Measurements from ENCODE around the gene METRNL.

The METRNL gene

DNA sequence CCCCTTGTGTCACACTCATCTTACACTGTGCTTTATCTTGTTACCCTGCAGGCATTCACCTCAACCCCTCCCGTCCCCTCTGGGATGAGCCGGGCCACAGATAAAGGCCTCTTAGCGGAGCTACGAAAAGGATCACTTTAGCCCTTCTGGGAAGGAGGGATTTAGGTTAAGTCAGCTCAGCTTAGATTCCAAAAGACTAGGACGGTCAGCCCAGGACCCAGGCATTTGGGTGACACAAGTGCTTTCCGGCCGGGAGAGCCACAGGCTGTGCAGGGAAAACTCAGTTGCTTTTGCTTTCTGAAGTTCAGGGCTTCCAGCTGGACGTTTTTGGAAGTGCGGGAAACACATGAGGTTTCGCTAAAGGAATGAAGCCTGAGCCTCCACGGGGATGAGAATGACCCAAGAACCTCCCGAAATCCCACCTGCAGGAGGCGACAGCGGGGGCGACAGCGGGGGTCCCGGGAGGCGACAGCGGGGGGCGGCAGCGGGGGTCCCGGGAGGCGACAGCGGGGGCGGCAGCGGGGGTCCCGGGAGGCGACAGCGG lies 11.6 kb upstream of the METRNL start:
- DNase-seq (ENCODE audit: low spot score) = no peak

DNA sequence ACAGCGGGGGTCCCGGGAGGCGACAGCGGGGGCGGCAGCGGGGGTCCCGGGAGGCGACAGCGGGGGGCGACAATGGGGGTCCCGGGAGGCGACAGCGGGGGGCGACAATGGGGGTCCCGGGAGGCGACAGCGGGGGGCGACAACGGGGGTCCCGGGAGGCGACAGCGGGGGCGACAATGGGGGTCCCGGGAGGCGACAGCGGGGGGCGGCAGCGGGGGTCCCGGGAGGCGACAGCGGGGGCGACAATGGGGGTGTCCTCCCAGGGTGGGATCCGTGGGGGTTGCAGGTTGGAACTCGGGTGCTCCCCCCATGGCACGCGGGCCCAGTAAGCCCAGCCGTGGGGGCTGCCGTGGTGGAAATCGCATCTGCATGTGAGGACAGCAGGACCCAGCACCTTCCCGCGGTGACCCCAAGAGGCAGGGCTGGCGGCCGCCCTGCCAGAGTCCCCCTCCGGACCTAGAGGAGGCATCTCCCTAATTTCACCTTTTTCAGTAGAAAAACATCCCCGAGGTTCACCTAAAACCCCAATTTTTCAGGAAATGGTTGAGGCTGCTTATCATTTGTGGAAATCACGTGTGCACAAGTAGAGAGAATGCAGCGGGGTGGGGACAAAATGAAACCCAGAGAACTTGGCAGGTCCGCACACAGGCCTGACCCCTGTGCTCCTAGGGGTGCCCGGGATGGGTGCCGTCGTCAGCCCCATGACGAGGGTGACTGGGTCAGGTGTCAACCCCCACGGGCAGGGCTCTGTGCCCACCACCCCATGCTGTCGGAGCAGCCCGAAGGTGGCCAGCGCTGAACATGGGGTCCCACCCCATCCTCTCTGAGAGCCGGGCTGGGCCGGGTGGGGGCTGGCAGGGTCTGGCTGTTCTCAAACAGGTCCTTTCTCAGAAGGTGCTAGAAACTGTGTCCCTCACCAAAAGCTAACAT lies 10.5 kb upstream of the METRNL start:
- DNase-seq (ENCODE audit: low spot score) = no peak

DNA sequence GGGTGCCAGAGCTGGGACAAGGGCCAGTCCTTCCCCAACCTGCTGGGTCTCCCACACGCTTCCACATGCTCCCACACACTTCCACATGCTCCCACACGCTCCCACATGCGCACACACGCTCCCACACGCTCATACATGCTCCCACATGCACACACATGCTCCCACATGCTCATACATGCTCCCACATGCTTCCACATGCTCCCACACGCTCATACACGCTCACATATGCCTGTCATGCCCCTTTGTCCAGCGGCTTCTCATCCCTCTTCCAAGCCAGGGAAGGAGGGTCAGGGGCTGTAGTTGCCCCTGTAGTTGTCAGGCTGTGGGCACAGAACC lies 9.9 kb upstream of the METRNL start:
- no peak for DNase-seq (ENCODE audit: low spot score)

DNA sequence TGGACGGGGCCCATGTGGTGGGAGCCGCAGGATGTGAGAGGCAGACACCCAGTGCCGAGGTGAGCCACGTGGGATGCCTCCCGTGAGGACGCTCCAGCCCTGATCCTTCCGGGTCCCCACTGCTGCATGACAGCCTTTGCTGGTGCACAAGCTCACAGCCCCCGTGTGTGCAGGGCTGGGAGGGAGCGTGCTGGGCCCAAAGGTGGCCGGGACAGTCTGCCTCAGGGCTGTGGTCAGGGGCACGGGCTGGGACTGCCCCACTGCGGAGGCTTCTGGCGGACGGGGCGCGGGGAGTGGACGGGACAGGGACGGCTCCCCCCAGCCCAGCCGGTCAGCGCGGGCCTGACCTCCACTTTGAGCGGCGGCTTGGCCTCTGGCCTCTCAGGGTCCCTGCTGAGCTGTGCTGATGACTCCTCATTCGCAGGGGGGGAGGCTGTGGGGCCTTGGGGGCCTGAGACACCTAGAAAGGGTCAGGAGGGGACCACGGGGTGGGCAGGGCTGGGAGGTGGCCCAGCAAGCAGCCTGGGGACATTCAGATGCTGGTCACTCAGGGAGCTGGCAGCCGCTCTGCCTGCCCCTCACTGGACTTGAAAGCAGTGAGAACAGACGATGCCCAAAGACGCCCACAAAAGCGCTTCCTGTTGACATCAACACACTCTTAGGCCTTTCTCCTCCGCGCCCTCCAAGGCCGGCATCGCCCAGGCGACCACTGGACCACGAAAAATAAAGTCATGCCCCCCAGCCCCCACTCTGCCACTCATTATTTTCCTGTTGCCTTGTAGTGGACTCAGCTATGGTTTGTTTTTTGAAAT lies 9.3 kb upstream of the METRNL start:
- no peak for DNase-seq (ENCODE audit: low spot score)

DNA sequence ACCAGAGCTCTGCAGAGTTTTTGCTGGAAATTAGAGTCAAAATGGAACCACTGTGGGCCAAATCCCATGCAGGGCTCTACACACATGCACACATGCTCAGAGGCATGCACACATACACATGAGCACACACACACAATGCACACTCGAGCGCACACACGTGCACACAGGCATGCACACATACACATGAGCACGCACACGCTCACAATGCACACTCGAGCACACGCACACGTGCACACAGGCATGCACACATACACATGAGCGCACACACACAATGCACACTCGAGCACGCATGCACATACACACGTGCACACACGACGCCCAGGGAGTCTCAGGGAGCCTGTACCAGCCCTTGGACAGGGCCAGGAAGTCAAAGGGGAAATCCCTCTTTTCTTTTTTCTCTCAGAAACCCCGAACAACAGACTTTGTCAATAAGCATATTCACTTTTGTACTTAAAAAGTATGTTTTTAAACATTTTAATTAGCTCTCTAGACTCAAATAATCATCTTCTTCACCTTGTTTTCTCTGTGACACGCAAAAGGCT lies 8.5 kb upstream of the METRNL start:
- DNase-seq (ENCODE audit: low spot score) = no peak

DNA sequence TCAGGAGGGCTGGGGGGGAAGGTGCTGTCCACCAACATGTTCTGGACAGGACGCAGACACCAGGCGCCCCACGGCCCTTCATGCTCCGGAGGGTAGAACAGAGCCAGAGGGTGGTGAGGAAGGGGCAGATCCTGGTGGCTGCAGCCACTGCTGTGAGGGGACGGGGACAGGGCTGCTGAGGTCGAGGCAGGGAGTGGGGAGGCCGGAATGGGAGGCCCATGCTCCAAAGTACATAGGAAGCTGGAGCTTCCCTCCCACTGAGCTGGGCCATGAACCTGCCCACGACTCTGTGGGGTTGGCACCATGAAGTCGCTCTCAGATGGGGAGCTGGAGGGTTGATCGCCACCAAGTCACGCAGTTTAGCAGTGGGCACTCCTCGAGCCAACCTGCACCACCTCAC lies 8.0 kb upstream of the METRNL start:
- DNase-seq (ENCODE audit: low spot score) = no peak

DNA sequence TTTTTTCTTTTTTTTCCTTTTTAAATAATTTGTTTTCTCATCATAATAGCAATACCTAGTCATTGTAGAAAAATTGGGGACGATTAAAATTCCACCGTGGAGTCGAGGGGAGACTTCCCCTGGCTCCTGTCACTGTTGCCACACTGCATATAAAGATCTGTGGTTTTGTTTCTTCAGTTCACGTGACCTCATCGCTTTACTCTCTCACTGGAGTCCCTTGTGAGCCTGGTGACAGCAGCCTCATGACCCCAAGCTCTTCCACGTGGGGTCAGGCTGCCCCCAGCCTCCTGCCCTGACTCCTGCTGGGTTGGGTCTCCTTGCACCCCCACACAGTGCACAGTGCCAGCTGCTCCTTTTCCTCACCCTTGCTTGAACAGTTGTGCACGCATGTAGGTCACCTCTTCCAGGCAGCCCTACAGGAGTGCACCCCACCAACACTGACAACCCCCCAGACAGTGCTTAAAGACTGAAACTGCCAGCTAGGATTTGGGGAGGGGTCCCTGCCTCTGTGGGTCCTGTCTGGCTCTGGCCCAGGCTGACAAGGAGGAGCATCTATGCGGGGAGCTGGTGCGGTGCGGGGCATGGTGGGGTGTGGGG lies 7.3 kb upstream of the METRNL start:
- DNase-seq (ENCODE audit: low spot score) = no peak

DNA sequence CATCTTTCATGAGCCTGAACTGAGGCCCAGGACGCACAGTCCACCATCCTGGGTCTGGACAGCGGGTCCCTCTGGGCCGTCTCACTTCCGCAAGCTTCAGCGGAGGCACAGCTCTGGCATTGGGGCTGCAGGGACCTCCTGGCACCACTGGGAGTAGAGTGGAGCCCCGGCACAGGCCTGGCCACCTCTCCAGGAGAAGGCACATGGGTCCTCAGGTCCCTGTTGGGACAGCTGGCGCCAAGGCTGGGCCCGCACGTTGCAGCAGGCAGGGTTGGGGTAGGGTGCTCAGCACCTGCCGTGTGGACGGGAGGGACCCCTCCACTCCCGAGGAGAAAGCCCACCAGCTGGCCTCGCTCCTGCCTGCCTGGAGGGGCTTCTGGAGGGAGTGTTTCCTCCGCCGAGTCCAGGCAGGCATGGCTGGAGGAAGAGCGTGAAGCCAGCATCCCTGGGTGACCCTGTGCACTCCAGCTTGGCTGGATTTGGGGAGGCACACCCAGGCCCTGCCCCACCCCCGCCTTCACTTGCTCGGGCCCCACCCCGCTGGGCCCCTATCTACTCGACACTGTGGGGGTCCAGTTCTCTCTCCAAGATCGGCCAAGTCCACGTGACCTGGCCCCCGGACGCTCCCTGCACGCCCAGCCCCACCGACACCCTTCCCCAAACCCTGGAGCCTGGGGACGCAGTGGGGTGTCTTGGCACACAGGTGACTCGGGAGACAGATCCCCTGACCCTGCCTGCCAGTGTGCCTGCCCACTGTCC lies 6.6 kb upstream of the METRNL start:
- no peak for DNase-seq (ENCODE audit: low spot score)

DNA sequence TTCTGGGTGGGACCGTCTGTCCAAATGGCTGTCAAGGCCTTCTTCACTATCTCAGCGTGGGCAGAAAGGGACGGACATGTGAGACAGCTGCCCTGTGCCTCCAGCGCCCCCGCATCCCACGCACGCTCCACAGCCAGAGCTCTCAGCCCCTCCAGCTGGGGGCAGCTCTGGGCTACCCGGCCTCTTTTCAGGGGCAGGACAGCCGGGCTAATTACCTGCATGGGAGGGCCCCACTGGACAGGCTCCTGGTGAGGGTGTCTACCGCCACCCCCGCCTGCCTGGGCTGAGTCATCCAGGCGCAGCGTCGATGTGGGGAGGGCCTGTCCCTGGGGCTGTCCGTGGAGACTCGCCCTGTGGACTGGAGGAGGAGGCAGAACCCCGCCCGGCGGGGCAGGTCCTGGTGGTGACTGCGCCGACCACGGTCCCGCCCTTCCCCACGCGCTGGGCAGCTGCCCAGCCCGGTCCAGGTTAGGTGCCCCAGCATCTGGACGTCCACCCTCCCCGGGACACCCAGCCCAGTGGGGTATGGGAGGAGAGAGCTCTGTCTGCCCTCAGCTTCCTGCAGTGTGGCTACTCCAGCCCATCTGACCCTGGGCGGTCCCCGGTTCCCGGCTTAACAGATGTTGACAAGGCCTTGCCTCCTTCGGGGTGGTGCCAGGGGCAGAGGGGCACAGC lies 5.9 kb upstream of the METRNL start:
- no peak for DNase-seq (ENCODE audit: low spot score)

DNA sequence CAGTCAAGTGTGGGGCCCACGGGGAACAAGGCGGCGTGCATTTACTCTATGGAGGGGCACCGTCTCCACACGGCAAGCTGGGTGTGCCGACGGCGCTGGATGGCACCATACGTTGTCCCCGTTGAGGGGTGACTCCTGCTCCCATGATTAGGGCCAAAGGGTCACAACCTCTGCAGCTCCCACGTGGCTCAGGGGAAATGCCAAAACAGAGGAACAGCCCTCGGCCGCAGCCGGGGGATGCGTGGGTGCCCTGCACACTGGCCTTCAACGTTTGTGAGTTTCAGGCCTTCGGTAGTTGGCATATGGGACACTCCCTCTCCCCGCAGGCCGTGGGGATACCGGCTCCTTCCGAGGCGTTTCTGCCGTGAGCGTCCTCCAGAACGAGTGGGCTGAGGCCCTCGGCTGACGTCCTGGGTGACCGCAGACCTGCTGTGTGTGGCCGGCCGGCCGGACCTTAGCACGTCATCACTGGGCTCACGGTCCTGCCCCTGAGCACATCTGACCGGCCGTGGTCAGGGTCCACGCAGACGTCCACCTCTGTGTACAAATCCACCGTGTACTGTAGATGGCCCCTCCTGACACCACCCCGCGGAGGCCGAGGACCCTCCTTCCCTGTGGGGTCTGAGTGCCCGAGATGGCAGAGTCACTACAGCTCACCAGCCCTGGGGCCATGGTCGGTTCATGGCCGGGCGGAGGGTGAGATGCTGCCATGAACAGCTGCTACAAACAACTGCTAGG lies 4.8 kb upstream of the METRNL start:
- DNase-seq (ENCODE audit: low spot score) = no peak

DNA sequence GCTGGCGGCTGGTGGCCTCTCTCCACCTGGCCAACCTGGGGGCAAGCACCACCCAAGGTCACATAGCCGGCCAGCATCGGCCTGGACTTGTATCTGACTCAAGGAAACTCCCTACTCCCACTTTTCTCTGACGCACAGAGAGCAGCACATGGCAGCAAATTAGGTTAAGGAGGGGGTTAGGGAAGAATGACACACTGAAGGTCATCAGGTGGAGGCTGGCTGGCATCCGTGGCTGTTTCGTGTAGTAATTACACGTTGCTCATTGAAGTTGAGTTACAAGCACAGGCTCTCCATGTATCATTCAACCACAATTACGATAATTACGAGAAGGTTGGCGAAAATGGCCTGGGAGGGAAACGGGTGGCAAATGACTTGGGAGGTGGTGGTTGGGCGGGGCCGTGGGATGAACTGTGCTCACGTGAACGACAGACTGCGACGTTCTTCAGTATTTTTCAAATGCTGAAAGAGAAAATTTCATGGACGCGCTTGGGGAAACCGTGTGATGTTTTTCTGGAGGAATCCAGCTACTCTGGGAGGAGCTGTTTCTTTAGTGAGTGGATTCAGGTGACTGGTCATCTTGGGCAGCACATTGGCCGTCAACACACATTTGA lies 4.0 kb upstream of the METRNL start:
- DNase-seq (ENCODE audit: low spot score) = no peak

DNA sequence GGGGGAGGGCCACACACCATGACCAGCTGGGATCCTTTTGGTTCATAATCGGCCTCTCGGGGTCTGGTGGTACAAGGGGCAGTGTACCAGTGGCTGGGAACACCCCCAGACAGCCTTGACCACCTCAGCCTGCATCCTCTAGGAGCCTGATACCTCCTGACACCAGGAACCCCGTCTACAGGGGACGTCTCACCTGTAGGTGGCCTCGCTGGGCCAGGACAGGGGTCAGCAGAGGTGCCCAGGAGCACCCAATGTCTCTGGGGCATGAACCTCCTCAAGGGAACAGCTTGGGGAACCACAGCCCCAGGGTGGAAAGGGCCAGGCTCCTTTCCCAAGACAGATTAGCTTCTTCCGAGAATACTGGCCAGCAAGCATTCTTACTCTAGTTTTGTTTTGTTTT lies 2.5 kb upstream of the METRNL start:
- no peak for DNase-seq (ENCODE audit: low spot score)

DNA sequence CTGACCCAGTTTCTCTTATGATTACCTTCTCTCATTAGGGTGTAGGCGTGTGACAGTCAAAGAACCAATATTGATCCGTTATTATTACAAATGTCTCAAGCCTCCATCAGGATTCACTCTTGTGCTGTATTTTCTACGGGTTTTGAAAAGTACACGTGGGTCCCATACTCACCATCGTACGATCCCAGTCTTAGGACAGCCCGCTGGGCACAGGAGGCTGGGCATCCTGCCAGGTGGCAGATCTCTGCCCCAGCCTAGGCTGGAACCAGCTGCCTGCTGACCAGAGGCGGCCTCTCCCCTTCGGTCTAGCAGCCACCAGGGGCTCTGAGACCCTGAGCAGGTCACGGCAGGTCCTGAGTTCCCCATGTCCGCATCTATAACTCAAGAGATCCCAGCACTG lies 2.0 kb upstream of the METRNL start:
- DNase-seq (ENCODE audit: low spot score) = no peak

DNA sequence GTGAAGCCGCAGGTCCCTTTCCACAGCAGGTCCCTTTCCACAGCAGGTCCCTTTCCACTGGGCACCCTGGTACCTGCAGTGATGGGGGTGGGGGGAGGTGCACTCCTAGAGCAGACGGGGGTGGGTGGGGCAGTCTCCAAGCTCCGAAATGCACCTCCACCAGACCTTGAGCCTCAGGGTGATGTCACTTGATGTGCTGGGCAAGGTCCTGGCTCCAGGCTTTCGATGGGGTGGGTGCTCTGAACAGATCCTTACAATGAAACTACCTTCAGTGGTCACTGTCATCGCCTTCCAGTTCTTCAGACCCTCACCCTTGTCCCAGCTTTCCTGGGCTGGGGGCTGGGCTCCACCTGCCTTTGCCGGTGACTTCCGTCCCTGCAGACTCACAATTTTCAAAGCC lies 1.5 kb upstream of the METRNL start:
- DNase-seq (ENCODE audit: low spot score) = no peak

DNA sequence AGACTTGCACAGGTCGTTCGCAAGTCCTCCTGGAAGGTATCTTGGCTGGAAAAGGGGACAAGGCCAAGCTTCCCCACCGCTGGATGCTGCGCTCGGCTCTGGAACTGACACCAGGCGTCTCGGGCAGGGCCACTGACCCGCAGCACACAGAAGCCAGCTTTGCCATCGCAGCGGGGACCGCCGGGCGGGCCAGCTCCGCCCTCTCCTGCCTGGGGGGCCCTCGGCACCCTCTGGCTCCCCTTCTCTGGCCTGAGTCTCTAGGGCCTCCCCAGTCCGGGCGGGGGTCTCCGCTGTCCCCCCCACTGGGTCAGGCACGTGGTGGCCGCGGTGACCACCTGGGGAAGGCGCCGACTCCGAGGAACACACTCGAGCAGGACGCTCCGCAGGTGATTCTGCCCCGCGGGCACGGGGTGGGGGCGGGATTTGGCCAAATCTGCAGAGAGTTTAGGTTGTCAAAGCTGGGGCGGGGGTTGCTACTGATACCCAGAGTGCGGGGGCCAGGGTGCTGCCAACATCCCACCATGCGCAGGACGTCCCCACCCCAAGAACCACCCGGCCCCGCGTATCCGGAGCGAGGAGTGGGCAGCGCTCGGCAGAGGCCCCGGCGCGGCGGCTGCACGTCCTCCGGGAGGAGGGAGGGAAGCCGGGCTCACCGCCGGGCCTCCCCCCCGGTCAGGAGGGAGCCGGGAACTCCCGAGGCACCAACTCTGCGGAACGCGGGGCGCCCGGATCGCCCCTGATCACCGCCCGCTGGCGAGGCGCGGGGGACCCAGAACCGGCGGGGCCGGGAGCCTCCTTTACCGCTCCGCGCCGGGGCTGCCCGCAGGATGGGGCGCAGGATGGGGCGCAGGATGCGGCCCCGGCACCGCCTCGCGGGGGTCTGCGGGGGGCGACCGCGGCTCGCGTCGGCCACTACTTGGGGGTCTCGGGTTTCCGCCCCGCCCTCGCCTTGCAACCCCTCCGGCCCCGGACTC lies 744 bp upstream of the METRNL start:
- DNase-seq (ENCODE audit: low spot score) = peak; percentile 66

DNA sequence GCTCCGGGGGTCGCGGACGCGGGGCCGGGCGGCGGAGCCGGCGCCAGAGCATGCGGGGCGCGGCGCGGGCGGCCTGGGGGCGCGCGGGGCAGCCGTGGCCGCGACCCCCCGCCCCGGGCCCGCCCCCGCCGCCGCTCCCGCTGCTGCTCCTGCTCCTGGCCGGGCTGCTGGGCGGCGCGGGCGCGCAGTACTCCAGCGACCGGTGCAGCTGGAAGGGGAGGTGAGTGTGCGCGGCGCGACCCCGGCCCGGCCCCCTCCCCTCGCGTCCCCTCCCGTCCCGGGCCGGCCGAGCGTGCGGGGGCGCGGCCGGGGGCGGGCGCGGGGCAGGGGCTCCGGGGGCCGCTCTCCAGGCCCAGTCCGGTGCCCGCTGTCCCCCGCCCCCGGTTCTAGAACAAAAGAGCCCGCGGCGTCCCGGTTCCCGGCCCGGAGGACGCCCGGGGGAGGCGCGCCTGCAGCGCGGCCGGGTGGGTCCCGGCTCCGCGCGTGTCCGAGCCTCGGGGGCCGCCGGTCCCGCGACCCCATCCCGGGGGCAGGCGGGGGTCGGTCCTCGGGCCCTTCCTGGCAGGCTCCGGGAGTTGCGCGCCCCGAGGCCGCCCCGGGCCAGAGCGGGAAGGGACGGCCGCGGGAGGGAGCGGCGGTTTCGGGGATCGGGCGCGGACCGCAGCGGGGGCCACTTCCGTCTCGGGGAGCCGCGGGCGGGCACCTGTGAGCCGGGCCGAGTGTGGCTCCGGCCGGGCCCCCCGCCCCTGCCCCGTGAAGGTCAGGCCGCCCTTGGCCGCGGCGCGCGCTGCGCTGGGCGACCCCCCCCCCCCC lies 563 bp downstream of the METRNL start:
- peak; percentile 56 for DNase-seq (ENCODE audit: low spot score)

DNA sequence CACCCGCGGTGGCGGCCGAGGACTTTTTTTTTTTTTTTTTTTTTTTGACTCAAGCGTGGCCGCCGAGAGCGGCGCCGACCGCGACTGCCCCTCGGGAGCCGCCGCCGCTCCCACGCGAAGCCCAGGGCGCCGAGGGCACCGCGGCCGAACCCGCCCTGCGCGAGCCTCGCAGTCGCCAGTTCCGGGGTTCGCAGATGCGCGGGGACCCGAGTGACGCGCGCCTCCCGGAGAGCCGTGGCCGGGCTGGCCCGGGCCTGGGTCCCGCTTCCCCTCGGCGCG lies 1.1 kb downstream of the METRNL start:
- DNase-seq (ENCODE audit: low spot score) = no peak
